AG10803 (cell line): ENCODE measurements around the gene ATP2B3.

Experiments
- DNase-seq: peaks from one replicate; pipeline ENCODE4 v3.0.0; 2010; ENCODE audit warnings: low read depth
- H3K4me3 ChIP-seq: 2 replicates; pipeline ENCODE4 v1.5.1; 2011; ENCODE audit warnings: mild to moderate bottlenecking, low read length, control low read depth
- TF ChIP-seq, protein P1 (sequence below): conservative IDR thresholded peaks from 2 replicates; pipeline ENCODE4 v1.5.1; 2011; ENCODE audit warnings: mild to moderate bottlenecking, low read length, control low read depth, inconsistent platforms

ATP2B3 gene

DNA sequence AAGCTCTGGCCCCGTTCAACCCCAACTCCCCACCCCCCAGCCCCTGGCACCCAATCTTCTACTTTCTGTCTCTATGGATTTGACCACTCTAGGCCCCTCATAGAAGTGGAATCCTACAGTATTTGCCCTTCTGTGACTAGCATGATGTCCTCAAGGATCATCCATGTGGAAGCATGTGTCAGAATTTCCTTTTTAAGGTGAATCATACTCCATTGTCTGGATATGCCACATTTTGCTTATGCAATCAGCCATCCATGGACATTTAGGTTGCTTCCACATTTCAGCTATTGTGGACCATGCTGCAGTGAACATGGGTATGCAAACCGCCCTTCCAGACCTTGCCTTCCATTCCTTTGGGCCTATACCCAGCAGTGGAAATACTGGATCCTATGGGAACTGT is 66.0 kb downstream of the ATP2B3 start:
- TF ChIP-seq, protein P1, sequence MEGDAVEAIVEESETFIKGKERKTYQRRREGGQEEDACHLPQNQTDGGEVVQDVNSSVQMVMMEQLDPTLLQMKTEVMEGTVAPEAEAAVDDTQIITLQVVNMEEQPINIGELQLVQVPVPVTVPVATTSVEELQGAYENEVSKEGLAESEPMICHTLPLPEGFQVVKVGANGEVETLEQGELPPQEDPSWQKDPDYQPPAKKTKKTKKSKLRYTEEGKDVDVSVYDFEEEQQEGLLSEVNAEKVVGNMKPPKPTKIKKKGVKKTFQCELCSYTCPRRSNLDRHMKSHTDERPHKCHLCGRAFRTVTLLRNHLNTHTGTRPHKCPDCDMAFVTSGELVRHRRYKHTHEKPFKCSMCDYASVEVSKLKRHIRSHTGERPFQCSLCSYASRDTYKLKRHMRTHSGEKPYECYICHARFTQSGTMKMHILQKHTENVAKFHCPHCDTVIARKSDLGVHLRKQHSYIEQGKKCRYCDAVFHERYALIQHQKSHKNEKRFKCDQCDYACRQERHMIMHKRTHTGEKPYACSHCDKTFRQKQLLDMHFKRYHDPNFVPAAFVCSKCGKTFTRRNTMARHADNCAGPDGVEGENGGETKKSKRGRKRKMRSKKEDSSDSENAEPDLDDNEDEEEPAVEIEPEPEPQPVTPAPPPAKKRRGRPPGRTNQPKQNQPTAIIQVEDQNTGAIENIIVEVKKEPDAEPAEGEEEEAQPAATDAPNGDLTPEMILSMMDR = no peak
- no peak for DNase-seq
- no peak overlapping the region for H3K4me3 ChIP-seq

DNA sequence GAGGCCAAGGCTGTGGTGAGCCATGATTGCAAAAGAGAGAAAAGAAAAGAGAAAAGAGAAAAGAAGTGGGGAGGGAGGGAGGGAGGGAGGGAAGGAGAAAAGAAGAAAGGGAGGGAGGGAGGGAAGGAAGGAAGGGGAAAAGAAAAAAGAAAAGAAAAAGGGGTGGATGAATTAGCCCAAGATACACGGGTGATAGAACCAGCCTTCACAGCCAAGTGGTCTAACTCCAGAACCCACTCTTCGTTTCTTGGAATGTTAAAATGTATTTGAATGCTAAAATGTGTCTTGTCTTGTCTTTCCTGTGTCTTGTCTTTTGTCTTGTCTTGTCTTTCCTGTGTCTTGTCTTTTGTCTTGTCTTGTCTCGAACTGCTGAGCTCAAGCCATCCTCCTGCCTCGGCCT is 68.4 kb downstream of the ATP2B3 start:
- DNase-seq = no peak
- TF ChIP-seq, protein P1 = no peak
- H3K4me3 ChIP-seq = no peak overlapping the region

DNA sequence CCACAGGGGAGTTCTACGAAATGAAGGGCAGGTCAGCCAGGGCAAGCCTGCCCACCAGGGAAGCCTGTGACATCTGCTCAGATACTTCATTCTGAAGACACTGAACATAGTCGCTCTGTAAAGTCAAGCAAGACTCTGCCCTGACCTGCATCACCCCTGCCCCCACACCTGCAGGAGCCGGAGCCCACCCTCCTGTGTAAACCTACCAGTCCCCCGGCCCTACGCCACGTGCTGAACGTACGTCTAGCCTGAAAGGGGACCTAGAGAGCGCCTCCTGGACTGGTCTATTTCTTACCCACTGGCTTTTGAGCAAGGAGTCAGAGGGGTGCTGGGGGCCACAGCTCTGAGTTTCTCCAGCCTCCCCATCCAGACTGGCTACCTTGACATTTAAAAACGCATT is 69.9 kb downstream of the ATP2B3 start:
- TF ChIP-seq, protein P1 = no peak
- no peak overlapping the region for H3K4me3 ChIP-seq
- DNase-seq = no peak

DNA sequence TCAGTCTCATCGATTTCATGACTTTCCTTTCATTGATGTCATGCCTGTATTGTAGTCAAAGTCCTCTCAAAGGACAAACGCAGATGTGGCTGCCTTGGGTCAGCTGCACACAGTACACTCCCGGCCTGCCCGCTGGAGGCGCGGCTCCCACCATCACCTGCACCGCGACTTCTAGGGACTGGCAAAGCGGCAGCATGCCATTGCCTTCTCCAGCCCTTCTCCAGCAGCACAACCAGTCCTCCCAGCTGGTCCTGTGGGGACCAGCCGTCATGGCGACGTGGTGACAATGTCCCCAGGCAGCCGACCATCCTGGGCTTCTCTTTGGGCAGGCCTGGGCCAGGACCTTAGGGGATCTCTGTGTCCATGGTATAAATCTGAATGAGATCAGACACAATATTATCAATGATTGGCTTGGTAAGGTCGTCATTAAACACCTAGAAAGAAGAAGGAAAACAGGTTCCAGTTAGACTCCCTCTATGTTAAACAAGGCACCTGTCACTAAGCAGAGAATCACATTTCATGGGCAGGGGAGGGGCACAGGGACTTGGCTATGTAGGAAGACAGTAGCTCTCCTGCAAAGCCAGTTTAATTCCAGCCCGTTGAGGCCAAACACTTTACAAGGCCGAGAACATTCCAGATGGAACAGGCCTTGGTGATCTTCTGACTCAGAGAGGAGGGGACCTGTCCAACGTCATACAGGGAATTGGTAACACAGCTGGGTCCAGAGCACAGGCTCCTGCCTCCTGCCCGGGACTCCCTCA is 70.8 kb downstream of the ATP2B3 start:
- no peak for DNase-seq
- TF ChIP-seq, protein P1 = no peak

DNA sequence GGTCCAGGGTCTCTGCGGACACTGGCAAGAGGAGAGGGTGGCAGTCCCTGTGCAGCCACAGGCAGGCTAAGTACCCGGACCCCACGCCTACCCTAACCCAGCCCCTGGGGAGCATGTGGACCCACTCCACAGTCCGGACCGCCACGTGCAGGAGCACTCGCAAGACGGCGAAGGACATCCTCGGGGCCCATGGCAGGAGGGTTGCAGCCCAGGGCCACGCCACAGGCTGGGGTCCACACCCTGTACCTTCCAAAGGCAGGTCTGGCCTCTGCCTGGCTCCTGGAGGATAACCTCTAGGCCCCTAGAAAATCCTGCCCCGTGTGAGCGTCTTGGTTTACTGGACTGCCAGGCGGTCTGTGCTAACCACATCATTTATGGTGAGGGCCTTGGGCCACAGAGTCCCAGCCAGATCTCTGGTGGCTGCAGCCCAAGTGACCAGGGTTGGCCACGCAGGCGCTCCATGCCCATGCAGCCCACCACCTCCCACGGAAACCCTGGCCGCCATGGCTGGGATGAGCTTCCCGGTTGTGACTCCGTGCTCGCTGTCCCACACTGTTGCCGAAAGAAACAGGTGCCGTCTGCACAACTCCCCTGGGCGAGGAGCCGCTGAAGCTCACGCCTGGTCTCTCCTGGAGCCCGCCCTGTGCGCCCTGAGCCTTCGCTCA is 71.5 kb downstream of the ATP2B3 start:
- DNase-seq = no peak
- no peak overlapping the region for H3K4me3 ChIP-seq
- TF ChIP-seq, protein P1 = no peak

More for the DNA sequence above, 70.8 kb downstream of the ATP2B3 start:
- no peak overlapping the region for H3K4me3 ChIP-seq

DNA sequence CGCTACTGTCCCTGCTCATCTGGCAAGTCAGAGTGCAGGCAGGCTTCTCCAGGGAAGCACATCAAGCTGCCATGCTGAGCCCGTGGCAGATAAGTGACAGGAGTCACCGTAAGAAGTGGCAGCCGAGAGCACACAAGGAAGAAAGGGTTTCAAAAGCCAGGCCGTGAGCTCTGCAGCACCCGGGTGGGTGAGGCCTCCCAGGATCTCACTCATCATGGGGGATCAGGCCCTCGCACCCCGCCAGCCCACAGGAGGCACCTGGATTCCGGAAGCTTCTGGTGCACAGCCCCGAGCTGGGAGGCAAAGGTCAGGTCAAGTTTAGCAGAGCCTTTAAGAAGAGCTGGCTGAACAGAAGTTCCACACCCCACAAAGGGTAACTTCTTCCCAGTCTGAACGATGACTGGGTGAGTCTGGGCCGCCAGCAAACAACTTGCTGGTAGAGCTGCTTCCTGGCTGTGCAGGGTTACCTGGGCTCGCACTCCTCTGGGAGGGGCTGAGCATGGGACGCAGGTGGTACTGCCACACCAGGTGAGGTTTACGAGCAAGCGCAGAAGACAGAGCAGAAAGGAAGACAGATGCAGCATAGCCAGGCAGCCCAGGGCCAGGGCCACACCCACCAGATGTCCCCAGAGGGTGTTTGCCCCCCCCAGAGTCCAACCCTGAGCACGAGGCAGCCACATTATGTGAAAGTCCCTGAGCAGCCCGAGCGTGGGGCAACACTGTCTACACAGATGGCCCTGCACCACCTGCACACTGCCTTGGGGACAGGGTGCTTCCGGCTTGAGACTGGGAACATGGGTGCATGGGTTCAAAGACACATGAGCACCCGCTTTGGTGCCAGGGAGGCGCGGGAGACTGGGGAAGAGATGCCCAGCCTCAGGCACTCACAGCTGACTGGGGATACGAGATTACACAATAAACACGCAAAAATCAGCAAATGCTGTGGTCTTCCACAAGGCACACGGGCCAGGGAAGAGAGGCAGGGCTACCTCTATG is 73.8 kb downstream of the ATP2B3 start:
- no peak for DNase-seq
- TF ChIP-seq, protein P1 = no peak
- no peak overlapping the region for H3K4me3 ChIP-seq
